Fibroblast of skin of left biceps (primary cell): ENCODE data around the gene EED.
A peak's percentile ranks its signal among the peaks of the same experiment; 100 is the strongest.

ENCODE experiments used
- DNase-seq, 2 experiments: peaks; one replicate each; pipeline ENCODE4 v3.0.0-alpha.2; 2013; ENCODE audit warnings: low read depth in 2 of 2

EED gene, protein sequence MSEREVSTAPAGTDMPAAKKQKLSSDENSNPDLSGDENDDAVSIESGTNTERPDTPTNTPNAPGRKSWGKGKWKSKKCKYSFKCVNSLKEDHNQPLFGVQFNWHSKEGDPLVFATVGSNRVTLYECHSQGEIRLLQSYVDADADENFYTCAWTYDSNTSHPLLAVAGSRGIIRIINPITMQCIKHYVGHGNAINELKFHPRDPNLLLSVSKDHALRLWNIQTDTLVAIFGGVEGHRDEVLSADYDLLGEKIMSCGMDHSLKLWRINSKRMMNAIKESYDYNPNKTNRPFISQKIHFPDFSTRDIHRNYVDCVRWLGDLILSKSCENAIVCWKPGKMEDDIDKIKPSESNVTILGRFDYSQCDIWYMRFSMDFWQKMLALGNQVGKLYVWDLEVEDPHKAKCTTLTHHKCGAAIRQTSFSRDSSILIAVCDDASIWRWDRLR

DNA sequence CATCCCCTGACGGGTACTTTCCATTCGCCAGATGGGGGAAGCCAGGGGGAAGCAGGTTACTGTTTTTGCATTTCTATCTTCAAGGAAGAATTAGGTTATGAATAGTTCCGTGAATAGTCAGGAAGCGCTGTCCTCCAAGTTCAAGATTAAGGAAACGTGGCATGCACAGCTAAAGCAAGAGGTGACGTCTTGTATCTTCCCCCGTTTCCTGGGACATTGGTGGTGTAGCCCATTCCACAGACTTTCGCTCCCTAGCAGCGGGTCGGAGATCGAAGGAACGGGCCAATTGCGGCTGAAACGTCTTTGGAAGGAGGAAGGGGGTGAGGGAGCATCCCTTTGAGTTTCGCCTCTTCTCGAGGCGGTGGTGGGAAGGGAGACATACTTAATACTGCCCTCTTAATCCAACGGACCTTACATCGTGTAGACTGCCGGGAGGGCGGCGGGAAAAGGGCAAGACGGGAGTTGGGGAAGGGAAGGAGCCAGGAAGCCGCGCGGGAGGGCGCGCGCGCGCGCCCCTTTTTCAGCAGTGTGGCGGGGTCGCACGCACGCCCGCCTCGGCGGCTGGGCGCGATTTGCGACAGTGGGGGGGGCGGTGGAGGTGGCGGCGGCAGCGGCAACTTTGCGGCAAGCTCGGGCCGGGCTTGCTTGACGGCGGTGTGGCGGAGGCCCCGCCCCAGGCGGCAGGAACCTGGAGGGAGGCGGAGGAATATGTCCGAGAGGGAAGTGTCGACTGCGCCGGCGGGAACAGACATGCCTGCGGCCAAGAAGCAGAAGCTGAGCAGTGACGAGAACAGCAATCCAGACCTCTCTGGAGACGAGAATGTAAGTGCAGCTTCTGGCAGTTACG, at the start of gene EED:
Gene EED, plus strand, starts transcription at position 232 of the 847 bp plus-strand sequence. Its CDS starts 477 bp downstream, at position 709.
- DNase-seq, result peak; percentile 86 to 88

DNA sequence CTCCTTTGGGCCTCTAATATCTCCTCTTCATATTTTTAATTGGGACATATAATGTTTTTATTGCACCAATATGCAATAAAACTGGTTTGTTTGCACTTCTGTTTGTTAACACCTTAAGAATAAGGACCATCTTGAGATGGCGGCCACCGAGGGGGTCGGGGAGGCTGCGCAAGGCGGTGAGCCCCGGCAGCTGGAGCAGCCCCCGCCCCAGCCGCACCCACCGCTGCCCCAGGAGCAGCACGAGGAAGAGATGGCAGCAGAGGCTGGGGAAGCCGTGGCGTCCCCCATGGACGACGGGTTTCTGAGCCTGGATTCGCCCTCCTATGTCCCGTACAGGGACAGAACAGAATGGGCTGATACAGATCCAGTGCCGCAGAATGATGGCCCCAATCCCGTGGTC, 49.6 kb upstream of the EED start:
- no peak for DNase-seq

DNA sequence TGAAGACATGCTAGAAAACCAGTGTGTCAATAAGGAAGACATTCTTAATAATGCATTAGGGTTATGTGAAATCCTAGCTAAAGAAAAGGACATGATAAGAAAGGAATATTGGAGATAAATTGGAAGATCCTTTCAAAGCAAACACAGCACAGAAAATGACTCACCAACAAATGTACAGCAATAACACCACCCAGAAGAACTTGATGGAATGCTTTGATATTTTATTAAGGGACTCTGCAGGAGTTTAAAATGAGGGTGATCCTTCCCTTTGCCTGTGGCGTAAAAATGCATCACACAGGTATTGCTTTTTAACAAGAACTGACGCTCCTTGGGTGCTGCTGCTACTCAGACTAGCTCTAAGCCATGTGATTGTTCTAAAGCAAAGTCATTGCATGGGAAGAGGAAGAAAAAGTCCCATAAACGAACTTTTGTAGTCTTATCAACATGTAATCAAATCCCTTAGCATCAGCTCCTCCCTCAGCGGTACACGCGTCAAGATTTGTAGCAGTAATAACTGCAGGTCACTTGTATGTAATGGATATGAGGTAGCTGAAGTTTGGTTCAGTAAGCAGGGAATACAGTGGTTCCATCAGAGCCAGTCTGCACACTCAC, 48.4 kb upstream of the EED start:
- DNase-seq, result no peak

DNA sequence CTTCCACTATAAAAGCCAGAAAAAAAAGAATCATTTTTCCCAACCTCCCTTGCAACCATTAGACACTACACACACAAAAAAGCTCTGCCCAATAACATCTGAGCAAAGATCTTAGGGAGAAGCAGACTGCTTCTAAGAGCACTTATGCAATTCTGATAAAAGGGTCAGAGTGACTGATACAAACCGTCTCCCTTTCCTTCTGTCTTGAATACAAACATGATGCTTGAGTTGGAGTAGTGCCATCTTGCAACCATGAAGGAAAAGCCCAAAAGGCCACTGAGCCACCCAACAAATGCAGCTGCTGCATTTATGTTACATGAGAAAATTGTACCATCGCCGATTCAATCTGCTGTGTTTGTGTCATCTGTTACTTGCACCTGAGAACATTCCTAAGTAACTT, 47.6 kb upstream of the EED start:
- no peak for DNase-seq

DNA sequence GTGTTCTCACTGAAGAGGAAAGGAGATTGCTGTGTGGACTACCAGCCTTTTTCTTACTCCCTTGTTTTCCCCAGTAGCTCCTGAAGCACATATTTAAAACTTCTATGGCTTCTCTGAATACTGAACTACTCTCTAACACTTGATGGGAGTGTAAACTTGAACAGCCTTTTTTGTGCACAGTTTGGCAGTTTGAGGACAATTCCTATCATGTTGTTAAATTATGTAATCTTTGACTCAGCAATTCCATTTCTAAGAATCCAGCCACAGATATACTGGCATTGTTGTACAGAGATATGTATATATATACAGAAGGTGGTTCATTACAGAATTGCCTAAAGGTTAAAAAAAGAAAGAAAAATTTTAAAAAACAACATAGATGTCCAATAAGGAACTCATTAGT, 47.1 kb upstream of the EED start:
- no peak for DNase-seq

DNA sequence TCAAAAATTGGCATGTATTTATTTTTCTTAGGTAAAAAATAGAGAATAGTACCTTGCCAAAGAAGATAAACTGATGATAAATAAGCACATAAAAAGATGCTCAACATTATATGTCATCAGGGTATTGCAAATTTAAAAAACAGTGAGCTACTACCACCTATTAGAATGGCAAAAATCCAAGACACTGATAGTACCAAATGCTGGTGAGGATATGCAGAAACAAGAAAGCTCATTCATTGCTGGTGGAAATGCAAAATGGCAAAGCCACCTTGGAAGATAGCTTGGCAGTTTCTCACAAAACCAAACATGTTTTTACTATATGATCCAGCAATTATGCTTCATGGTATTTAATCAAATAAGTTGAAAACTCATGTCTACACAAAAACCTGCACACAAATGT, 46.4 kb upstream of the EED start:
- no peak for DNase-seq

DNA sequence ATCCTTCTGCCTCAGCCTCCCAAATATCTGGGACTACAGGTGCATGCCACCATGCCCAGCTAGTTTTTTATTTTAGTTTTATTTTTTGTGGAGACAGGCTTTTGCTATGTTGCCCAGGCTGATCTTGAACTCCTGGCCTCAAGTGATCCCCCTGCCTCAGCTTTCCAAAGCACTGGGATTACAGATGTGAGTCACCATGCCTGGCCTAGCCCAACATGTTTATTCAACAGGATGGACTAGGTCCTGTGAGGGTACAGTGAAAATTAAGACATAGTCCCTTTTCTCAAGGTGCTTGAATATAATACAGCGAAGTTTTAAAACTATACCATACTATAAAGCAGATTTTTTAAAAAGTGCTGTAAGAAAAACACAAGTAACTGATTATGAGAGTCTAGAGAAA, 45.2 kb upstream of the EED start:
- DNase-seq, result no peak

DNA sequence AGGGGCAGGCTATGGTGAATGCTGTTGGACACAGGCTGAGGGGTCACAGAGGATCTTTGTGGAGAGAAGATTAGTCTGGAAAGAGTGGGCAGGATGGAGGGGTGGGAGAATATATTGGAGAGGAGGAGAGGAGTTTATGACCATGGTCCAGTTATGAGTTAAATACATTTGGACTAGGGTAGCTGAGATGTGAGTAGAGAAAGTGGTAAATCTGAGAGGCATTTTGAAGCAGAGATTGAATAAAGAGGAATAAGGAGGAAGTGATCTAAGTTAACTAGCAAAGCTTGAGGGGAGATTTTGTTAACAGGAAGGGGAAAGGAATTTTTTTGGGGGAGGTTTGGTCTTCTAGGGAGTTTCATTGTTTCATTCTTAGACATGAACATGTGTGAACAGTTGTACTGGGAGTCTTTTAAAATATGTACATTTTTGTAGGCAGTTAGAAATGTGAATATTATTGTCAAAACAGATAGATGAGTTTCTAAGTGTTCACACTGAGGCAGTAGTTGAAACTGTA, 43.1 kb upstream of the EED start:
- peak in 1 of 2 experiments; percentile 5 for DNase-seq

DNA sequence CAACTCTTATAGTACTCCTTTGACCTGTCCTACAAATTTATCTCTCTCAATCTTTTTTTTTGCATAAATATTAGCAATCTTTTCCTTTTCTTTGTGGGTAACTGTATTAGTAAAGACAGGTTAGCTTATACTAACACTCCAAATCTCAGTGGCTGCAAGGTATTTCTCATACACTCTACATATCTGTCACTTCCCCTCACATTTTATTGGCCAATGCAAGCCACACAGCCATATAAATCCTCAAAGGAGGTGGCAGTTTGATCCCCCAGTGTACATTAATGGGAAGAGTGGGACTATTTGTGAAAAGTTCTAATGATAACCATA, 42.6 kb upstream of the EED start:
- DNase-seq, result no peak

DNA sequence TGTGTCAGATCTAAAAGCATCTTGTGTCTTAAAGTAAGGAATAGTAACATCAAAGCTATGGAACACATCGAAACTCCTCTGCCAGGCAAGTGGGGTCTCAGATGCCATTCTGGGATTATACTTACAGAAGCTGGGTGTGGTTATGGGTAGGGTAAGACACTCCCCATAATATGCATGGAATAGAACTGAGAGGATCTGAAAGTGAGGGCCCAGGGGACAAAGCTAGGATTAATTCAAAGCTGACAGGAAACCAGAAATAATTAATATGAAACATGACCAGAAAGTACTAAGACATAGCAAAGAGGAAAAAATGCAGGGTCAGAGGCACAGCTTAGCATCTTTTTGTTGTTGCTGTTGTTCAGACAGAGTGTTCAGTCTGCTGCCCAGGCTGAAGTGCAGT, 40.2 kb upstream of the EED start:
- DNase-seq, result no peak

DNA sequence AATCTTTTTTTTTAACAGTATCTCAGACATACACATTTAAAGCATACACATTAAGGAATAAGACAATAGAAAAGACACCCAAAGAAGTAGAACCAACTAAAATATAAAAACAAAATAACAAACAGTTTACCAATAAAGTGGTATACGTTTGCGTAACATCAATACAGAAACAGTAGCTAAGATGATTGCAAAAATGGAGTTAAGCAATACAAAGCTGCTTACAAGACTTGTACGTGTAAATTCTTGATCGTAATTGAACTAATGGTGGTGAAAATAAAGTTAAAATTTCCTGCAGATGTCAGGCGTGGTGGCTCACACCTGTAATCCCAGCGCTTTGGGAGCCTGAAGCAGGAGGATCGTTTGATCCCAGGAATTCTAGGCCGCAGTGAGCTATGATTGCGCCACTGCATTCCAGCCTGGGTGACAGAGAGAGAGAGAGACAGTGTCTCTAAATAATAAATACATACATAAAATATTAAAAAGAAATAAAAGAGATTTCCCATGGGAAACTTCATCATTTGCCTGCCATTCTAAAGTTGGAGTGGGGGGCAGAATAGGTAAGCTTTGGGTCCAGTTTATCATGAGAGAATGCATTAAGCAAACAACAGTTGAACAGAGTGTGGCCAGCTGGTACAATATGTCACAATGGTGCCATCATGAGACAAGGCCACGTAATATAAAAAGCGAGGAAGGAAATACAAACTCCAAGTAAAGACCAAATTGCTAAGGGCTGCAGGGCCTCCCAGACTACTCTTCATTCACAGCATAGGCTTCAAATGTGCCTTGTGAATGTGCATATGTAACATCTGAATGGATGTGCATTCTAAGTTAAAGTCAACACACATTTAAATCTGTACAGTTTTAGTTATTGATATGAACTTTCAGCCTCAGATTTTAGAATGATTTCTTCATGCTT, 38.9 kb upstream of the EED start:
- DNase-seq, result no peak

DNA sequence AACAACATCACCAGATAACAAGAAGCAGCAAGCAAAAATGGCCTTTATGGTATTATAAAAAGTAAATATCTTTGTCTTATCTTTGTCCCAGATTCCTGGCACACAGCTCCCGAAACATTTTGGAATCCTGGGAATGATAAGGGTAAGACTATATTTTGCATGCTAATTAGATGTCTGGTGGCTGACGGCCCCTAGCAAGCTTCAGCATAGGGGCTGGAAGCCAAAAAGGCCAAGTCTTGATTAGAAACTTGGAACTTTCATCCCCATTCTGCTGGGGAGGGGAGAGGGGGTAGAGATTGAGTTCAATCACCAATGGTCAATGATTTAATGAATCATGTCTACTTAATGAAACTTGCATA, 38.2 kb upstream of the EED start:
- DNase-seq, result no peak

DNA sequence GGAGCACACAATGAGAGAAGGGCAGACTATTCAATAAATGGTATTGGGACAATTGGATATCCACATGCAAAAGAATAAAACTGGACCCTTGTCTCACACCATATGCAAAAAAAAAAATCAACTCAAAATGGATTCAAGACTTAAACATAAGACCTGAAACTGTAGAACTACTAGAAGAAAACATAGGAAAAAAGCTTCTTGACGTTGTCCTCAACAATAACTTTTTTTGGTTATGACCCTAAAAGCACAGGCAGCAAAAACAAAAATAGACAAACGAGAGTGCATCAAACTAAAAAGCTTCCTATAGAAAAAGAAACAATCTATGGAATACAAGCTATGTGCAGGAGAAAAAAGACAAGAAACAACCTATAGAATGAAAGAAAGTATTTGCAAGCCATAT, 37.1 kb upstream of the EED start:
- no peak for DNase-seq

DNA sequence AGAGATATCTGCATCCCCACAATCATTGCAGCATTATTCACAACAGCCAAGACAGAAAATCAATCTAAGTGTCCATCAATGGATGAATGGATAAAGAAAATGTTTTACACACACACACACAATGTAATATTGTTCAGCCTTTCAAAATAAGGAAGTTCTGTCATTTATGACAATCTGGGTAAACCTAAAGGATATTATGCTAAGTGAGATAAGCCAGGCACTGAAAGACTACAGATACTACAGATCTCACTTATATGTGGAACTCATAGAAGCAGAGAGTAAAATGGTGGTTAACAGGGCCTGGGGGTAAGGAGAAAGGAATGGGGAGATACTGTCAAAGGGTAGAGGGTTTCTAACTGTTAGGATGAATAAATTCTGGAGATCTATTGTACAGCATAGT, 36.0 kb upstream of the EED start:
- no peak for DNase-seq

DNA sequence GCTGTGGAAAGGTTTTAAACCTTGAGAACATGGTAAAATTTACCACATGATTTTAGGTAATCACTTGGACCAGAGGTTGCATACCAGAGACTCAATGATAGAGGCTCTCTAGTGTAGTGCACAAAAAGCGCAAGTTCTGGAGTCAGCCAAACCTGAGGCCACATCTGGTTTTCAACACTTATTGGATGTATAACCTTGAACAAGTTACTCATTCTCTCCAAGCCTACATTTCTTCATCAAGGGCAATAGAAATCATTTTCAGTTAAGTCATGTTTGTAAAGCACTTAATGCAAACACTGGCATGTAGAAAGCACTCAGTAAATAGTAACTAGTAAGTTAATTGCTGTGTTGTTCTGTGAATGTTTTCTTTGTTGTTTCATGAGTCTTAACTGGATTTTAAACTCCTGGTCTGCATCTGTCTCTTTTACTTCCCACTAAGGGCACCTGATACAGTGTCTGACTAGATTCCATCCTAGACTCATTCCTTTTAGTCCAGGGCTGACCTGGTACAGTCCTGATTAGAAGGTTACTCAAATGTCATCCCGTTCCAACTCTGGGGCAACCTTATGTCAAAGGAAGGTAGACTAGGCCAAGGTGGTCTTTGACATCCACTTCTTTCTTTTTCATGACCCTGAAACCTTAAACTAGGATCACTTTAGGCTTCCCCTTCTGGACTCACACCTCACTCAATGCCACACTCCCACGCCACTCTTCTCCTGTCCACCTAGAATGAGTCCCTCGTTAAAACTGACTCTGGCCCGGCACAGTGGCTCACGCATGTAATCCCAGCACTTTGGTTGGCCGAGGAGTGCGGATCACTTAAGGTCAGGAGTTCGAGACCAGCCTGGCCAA, 34.5 kb upstream of the EED start:
- no peak for DNase-seq

DNA sequence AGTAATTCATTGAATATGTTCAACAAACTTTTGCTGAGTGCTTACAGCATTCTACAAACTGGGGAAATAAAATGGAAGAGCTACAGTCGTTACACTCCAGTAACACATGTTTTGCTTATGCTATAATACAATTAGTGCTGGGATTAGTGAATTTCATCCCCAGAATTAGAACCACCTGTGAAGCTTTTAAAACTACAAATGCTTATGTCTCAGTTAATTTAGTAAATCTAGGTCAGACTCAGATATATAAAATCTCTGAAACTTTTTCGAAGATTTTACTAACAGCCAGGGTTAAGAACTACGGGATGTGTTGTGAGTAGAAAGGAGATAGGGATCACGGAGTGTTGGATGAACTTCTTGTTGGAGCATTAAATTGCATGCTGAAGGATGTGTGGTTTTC, 33.7 kb upstream of the EED start:
- no peak for DNase-seq

DNA sequence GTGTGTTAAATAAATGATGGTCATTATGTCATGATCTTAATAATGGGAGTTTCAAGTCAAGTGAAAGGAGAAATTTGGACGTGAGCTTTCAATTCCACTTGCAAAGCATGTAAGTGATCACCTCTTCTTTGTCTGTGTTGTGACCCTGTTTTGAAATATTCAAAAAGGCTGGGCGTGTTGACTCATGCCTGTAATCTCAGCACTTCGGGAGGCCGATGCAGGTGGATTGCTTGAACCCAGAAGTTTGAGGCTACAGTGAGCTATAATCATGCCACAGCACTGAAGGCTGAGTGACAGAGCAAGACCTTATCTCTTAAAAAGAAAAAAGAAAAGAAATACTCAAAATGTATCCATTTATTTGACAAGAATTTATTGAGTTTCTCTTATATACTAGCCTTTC, 32.9 kb upstream of the EED start:
- no peak for DNase-seq

DNA sequence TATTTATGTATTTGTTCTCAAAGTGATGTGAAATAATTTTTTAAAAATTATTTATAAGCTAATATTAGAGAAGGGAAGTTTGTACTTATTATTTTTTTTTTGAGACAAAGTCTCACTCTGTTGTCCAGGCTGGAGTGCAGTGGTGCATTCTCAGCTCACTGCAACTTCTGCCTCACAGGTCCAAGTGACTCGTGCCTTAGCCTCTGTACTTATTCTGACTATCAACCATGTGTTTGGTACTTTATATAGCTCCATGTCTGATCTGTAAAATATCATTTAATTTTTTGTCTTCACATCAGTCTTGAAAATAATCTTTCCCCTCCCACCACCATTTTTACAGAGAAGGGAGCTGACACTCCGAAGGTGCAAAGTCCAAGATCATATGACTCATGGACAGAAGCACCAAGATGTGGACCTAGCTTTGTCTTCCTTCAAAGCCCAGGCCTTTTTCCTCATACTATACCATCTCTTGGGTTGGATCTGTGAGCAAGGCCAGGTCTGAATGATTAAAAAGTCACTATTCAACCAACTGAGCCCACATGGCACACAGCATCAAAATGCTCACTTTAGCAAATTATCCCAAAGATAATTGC, 32.4 kb upstream of the EED start:
- no peak for DNase-seq

DNA sequence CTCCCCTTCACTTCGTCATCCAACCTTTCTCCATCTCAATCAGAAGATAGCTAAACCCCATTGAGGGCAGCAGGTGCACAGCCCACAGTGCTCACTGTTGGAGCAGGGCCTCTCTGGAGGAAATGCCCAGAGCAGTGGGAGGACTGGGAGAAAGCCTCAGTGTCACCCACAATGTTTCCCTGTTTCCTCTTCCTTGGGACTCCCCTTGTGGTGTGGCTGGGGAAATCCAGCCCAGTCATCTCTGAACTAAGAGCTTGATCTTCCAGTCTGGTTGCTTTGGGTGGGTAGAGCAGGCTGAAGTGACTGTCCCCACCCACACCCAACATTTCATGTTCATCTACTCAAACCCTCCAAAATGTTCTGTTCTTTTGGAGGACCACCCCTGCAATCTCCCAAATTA, 29.8 kb upstream of the EED start:
- no peak for DNase-seq
